Liver (tissue), 9 donors: ENCODE data around the gene RNF149. TPM values are rescaled to one million over a fixed set of nuclear protein-coding genes. Genes with fewer than 3 reads are reported as not detected.

Source experiments
- DNase-seq: peaks from one replicate; pipeline ENCODE4 v3.0.0-alpha.2; 2017; ENCODE audit warnings: low spot score
- H3K27ac ChIP-seq, 2 donors: one replicate each; pipeline ENCODE4 v1.7.0; 2013; ENCODE audit warnings: inconsistent platforms in 2 of 2, low read length in 2 of 2, control low read depth in 1 of 2, low read depth in 1 of 2, mild to moderate bottlenecking in 1 of 2
- H3K27me3 ChIP-seq, 4 donors: one replicate each; pipeline versions ENCODE4 v1.6.1 to v1.7.0; 2013; ENCODE audit warnings: low read length in 3 of 4, inconsistent platforms in 1 of 4, mild to moderate bottlenecking in 1 of 4, moderate library complexity in 1 of 4; ENCODE audit not compliant: control insufficient read depth in 4 of 4, insufficient read depth in 4 of 4
- H3K36me3 ChIP-seq, 4 donors: one replicate each; pipeline versions ENCODE4 v1.6.1 to v1.7.0; 2013; ENCODE audit warnings: low read length in 3 of 4, mild to moderate bottlenecking in 3 of 4, low read depth in 1 of 4, moderate library complexity in 1 of 4; ENCODE audit not compliant: control insufficient read depth in 4 of 4, insufficient read depth in 3 of 4
- H3K4me1 ChIP-seq, 4 donors: one replicate each; pipeline versions ENCODE4 v1.6.1 to v1.7.0; 2013; ENCODE audit warnings: low read length in 3 of 4, mild to moderate bottlenecking in 3 of 4, moderate library complexity in 1 of 4; ENCODE audit not compliant: control insufficient read depth in 4 of 4, insufficient read depth in 4 of 4
- H3K4me3 ChIP-seq, 3 donors: one replicate each; pipeline versions ENCODE4 v1.6.1 to v1.7.0; 2013; ENCODE audit warnings: low read length in 3 of 3, control low read depth in 1 of 3, low read depth in 1 of 3, mild to moderate bottlenecking in 1 of 3
- H3K9ac ChIP-seq, 2 donors: one replicate each; pipeline ENCODE4 v1.7.0; 2013; ENCODE audit warnings: low read length in 2 of 2, mild to moderate bottlenecking in 2 of 2, moderate library complexity in 2 of 2, control low read depth in 1 of 2, low read depth in 1 of 2
- H3K9me3 ChIP-seq, 4 donors: one replicate each; pipeline versions ENCODE4 v1.6.1 to v1.7.0; 2013; ENCODE audit warnings: low read length in 3 of 4; ENCODE audit not compliant: control insufficient read depth in 4 of 4
- EGR1 ChIP-seq, 2 donors: IDR thresholded peaks; 2 replicates each; pipeline ENCODE4 v1.6.1; 2016 to 2018; ENCODE audit warnings: antibody characterized with exemption in 2 of 2, low read depth in 2 of 2
- FOXA1 ChIP-seq: IDR thresholded peaks from 2 replicates; pipeline ENCODE4 v1.6.1; 2016; ENCODE audit warnings: antibody characterized with exemption
- FOXA2 ChIP-seq: IDR thresholded peaks from 2 replicates; pipeline ENCODE4 v1.6.1; 2016; ENCODE audit warnings: antibody characterized with exemption
- GABPA ChIP-seq, 2 donors: IDR thresholded peaks in 1 of 2; conservative IDR thresholded peaks in 1 of 2; 2 replicates each; pipeline ENCODE4 v1.6.1; 2016; ENCODE audit warnings: antibody characterized with exemption in 2 of 2, mild to moderate bottlenecking in 1 of 2, moderate library complexity in 1 of 2
- HNF4G ChIP-seq: IDR thresholded peaks from 2 replicates; pipeline ENCODE4 v1.6.1; 2016; ENCODE audit warnings: antibody characterized with exemption
- JUND ChIP-seq, 2 donors: IDR thresholded peaks; 2 replicates each; pipeline ENCODE4 v1.6.1; 2016; ENCODE audit warnings: antibody characterized with exemption in 2 of 2
- NR2F2 ChIP-seq: IDR thresholded peaks from 2 replicates; pipeline ENCODE4 v1.6.1; 2016; ENCODE audit warnings: antibody characterized with exemption
- RAD21 ChIP-seq, 2 donors: IDR thresholded peaks; 2 replicates each; pipeline ENCODE4 v1.6.1; 2016; ENCODE audit warnings: antibody characterized with exemption in 2 of 2, mild to moderate bottlenecking in 2 of 2
- RXRA ChIP-seq, 2 donors: IDR thresholded peaks; 2 replicates each; pipeline ENCODE4 v1.6.1; 2017 to 2018; ENCODE audit warnings: antibody characterized with exemption in 2 of 2, mild to moderate bottlenecking in 1 of 2
- SP1 ChIP-seq: IDR thresholded peaks from 2 replicates; pipeline ENCODE4 v1.6.1; 2018; ENCODE audit warnings: antibody characterized with exemption, mild to moderate bottlenecking
- TAF1 ChIP-seq: conservative IDR thresholded peaks from 2 replicates; pipeline ENCODE4 v1.6.1; 2016; ENCODE audit warnings: antibody characterized with exemption, mild to moderate bottlenecking
- YY1 ChIP-seq: IDR thresholded peaks from 2 replicates; pipeline ENCODE4 v1.6.1; 2016; ENCODE audit warnings: antibody characterized with exemption, mild to moderate bottlenecking
- WGBS: extraction: QIAGEN DNeasy Blood & Tissue Kit; methylation state at CpG from one replicate; pipeline ENCODE4 v1.1.7; 2013; 5-methylcytosine and 5-hydroxymethylcytosine counted together
- polyA plus RNA-seq, 2 donors: library from polyadenylated mRNA; stranded (reverse) in 1 of 2; unstranded in 1 of 2; fragments of 200-250 nt in 1 of 2; fragments of >200 nt in 1 of 2; fragmentation: Nextera tagmentation in 1 of 2; extraction: Ambion mirVana in 1 of 2; gene quantifications; one replicate each; pipeline versions ENCODE4 v1.2.1 to v1.2.3, GENCODE V29; 2013 to 2015
- total RNA-seq, 2 donors: library from RNA; depleted of rRNA; stranded (reverse); fragments of >200 nt; gene quantifications; one replicate each; pipeline ENCODE4 v1.2.3, GENCODE V29; 2014
- TF ChIP-seq, protein P1 (sequence below): IDR thresholded peaks from 2 replicates; pipeline ENCODE4 v1.6.1; 2016; ENCODE audit warnings: antibody characterized with exemption
- TF ChIP-seq, protein P2 (sequence below): IDR thresholded peaks from 2 replicates; pipeline ENCODE4 v1.6.1; 2016; ENCODE audit warnings: antibody characterized with exemption
- TF ChIP-seq, protein P3 (sequence below): IDR thresholded peaks from 2 replicates; pipeline ENCODE4 v1.6.1; 2016; ENCODE audit warnings: antibody characterized with exemption, mild to moderate bottlenecking
- TF ChIP-seq, protein P4 (sequence below): fragments of 150-350 bp; IDR thresholded peaks from 2 replicates; pipeline ENCODE4 v1.5.1; 2017; ENCODE audit warnings: improper control_type of control experiment, low read depth, low read length; ENCODE audit not compliant: missing input control
- TF ChIP-seq, protein P5 (sequence below): IDR thresholded peaks from 2 replicates; pipeline ENCODE4 v1.6.1; 2016; ENCODE audit warnings: antibody characterized with exemption
- donor health status: healthy.
- donor health status: healthy.
- donor health status: healthy.
- donor health status: healthy.
- donor health status: healthy.

RNF149 gene
- total and polyA plus RNA-seq, 4 donors, result 14.1 to 54.7 (median 29.1) TPM

DNA sequence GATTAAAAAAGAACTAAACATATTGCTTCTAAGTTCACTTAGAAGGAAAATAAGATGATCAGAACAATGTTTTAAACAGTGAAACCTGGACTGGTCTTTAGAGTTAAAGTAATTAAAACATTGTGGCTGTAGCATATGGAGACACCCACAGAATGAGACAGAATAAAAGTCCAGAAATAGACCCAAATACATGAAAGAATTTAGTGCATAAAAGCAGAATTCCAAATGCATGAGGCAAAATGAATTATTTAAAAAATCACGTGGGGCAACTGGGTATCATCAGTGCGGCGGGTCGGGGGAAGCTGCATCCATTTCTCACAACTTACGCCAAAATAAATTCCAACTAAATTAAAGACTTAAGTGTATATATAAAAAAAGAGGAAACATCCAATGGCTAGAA is 12.1 kb downstream of the RNF149 start:
- no peak overlapping the region for H3K27ac ChIP-seq
- no peak overlapping the region for H3K4me3 ChIP-seq
- H3K27me3 ChIP-seq, result no peaks in the 10 kb centered on the region
- TF ChIP-seq FOXA1 (no peak), JUND (IDR thresholded peaks at IDR 0.05) (no peak), HNF4G (no peak), SP1 (no peak), RXRA (IDR thresholded peaks at IDR 0.05) (no peak), YY1 (no peak)
- TF ChIP-seq, protein P1, sequence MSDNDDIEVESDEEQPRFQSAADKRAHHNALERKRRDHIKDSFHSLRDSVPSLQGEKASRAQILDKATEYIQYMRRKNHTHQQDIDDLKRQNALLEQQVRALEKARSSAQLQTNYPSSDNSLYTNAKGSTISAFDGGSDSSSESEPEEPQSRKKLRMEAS, result no peak
- TF ChIP-seq, protein P2, sequence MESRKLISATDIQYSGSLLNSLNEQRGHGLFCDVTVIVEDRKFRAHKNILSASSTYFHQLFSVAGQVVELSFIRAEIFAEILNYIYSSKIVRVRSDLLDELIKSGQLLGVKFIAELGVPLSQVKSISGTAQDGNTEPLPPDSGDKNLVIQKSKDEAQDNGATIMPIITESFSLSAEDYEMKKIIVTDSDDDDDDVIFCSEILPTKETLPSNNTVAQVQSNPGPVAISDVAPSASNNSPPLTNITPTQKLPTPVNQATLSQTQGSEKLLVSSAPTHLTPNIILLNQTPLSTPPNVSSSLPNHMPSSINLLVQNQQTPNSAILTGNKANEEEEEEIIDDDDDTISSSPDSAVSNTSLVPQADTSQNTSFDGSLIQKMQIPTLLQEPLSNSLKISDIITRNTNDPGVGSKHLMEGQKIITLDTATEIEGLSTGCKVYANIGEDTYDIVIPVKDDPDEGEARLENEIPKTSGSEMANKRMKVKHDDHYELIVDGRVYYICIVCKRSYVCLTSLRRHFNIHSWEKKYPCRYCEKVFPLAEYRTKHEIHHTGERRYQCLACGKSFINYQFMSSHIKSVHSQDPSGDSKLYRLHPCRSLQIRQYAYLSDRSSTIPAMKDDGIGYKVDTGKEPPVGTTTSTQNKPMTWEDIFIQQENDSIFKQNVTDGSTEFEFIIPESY, result no peak
- TF ChIP-seq, protein P3, sequence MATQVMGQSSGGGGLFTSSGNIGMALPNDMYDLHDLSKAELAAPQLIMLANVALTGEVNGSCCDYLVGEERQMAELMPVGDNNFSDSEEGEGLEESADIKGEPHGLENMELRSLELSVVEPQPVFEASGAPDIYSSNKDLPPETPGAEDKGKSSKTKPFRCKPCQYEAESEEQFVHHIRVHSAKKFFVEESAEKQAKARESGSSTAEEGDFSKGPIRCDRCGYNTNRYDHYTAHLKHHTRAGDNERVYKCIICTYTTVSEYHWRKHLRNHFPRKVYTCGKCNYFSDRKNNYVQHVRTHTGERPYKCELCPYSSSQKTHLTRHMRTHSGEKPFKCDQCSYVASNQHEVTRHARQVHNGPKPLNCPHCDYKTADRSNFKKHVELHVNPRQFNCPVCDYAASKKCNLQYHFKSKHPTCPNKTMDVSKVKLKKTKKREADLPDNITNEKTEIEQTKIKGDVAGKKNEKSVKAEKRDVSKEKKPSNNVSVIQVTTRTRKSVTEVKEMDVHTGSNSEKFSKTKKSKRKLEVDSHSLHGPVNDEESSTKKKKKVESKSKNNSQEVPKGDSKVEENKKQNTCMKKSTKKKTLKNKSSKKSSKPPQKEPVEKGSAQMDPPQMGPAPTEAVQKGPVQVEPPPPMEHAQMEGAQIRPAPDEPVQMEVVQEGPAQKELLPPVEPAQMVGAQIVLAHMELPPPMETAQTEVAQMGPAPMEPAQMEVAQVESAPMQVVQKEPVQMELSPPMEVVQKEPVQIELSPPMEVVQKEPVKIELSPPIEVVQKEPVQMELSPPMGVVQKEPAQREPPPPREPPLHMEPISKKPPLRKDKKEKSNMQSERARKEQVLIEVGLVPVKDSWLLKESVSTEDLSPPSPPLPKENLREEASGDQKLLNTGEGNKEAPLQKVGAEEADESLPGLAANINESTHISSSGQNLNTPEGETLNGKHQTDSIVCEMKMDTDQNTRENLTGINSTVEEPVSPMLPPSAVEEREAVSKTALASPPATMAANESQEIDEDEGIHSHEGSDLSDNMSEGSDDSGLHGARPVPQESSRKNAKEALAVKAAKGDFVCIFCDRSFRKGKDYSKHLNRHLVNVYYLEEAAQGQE, result no peak
- TF ChIP-seq, protein P4, sequence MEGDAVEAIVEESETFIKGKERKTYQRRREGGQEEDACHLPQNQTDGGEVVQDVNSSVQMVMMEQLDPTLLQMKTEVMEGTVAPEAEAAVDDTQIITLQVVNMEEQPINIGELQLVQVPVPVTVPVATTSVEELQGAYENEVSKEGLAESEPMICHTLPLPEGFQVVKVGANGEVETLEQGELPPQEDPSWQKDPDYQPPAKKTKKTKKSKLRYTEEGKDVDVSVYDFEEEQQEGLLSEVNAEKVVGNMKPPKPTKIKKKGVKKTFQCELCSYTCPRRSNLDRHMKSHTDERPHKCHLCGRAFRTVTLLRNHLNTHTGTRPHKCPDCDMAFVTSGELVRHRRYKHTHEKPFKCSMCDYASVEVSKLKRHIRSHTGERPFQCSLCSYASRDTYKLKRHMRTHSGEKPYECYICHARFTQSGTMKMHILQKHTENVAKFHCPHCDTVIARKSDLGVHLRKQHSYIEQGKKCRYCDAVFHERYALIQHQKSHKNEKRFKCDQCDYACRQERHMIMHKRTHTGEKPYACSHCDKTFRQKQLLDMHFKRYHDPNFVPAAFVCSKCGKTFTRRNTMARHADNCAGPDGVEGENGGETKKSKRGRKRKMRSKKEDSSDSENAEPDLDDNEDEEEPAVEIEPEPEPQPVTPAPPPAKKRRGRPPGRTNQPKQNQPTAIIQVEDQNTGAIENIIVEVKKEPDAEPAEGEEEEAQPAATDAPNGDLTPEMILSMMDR, result no peak
- WGBS, result 97% methylated on average over 5 of the region's 5 CpGs
- H3K36me3 ChIP-seq, result peaks cover 2 to 25% (median 11%) of the 10 kb centered on the region in 4 donors
- H3K4me1 ChIP-seq, result peaks cover 0 to 15% (median 8%) of the 10 kb centered on the region in 4 donors
- no peak overlapping the region for H3K9ac ChIP-seq
- H3K9me3 ChIP-seq, result no peaks in the 10 kb centered on the region
- no peak for DNase-seq

DNA sequence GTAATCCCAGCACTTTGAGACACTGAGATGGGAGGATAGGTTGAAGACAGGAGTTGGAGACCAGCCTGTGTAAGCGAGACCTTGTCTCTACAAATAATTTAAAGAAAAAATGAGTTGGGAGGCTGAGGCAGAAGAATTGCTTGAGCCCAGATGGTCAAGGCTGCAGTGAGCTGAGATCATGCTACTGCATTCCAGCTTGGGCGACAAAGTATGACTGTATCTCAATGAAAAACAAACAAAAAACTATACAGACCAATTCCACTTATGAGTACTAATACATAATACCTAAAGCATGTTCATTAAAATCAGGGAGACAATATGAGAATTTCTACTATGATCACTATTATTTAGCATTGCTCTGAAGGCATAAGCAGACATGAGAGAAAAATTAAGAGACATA is 12.6 kb downstream of the RNF149 start:
- Histone ChIP-seq H3K36me3 (peaks cover 2 to 25% (median 11%) of the 10 kb centered on the region in 4 donors), H3K4me3 (no peak overlapping the region), H3K9ac (no peak overlapping the region), H3K27ac (no peak overlapping the region), H3K4me1 (peaks cover 0 to 14% (median 7%) of the 10 kb centered on the region in 4 donors), H3K27me3 (no peaks in the 10 kb centered on the region), H3K9me3 (no peaks in the 10 kb centered on the region)
- DNase-seq, result no peak
- WGBS, result 88% methylated on average over 2 of the region's 2 CpGs
- no peak for TF ChIP-seq GABPA (IDR thresholded peaks at IDR 0.05 in 1 of 2, conservative IDR thresholded peaks at IDR 0.05 in 1 of 2)
- TF ChIP-seq FOXA2, result no peak
- TF ChIP-seq YY1, result no peak
- TF ChIP-seq RXRA (IDR thresholded peaks at IDR 0.05), result no peak
- TF ChIP-seq, protein P1, result no peak
- no peak for TF ChIP-seq EGR1 (IDR thresholded peaks at IDR 0.05; ENCODE audit: low read depth in 2 of 2)
- TF ChIP-seq FOXA1, result no peak
- no peak for TF ChIP-seq RAD21 (IDR thresholded peaks at IDR 0.05)
- no peak for TF ChIP-seq TAF1
- TF ChIP-seq, protein P5, sequence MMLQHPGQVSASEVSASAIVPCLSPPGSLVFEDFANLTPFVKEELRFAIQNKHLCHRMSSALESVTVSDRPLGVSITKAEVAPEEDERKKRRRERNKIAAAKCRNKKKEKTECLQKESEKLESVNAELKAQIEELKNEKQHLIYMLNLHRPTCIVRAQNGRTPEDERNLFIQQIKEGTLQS, result no peak
- no peak for TF ChIP-seq SP1
- no peak for TF ChIP-seq NR2F2
- TF ChIP-seq JUND (IDR thresholded peaks at IDR 0.05), result no peak
